Esophagus squamous epithelium (tissue), 5 donors: ENCODE data around the gene BAZ2A. TPM values are rescaled to one million over a fixed set of nuclear protein-coding genes. Genes with fewer than 3 reads are reported as not detected.
A peak's percentile ranks its signal among the peaks of the same experiment; 100 is the strongest.

Source experiments
- DNase-seq: peaks from one replicate; lab custom pipeline; 2025; lab: John Stamatoyannopoulos, UW
- H3K27ac ChIP-seq, 4 donors: fragments of 200-600 bp; sonication (generic); one replicate each; pipeline ENCODE4 v1.5.1; 2016 to 2019; ENCODE audit warnings: mild to moderate bottlenecking in 1 of 4
- H3K27me3 ChIP-seq, 4 donors: fragments of 200-600 bp; sonication (generic); 1 replicate in 3 of 4; 2 replicates in 1 of 4; pipeline versions ENCODE4 v1.5.1 to v1.6.0; 2017 to 2021; ENCODE audit warnings: antibody characterized with exemption in 1 of 4
- H3K36me3 ChIP-seq, 3 donors: fragments of 200-600 bp; sonication (generic); one replicate each; pipeline ENCODE4 v1.5.1; 2016 to 2019
- H3K4me1 ChIP-seq, 3 donors: fragments of 200-600 bp; sonication (generic); one replicate each; pipeline ENCODE4 v1.5.1; 2017 to 2019
- H3K4me3 ChIP-seq, 4 donors: fragments of 200-600 bp; sonication (generic); 1 replicate in 3 of 4; 2 replicates in 1 of 4; pipeline ENCODE4 v1.5.1; 2016 to 2019; ENCODE audit warnings: mild to moderate bottlenecking in 2 of 4, moderate library complexity in 1 of 4
- H3K9me3 ChIP-seq, 3 donors: fragments of 200-600 bp; sonication (generic); one replicate each; pipeline ENCODE4 v1.5.1; 2016 to 2019
- POLR2A ChIP-seq, 4 donors: fragments of 450-650 bp; IDR thresholded peaks; one replicate each; pipeline ENCODE4 v1.6.1; 2017; ENCODE audit warnings: antibody characterized with exemption in 4 of 4, mild to moderate bottlenecking in 4 of 4, moderate library complexity in 3 of 4
- WGBS, 2 donors: methylation state at CpG; one replicate each; pipeline ENCODE4 v1.1.5; 2018; 5-methylcytosine and 5-hydroxymethylcytosine counted together
- intact Hi-C: fragments of 100-400 bp; cut with DNase I; formaldehyde crosslinking; loops from one replicate; pipeline ENCODE4 v1.15.0; 2022
- total RNA-seq, 4 donors: library from RNA; depleted of rRNA; stranded (reverse); fragments of >200 nt; gene quantifications; one replicate each; pipeline ENCODE4 v1.1.0, GENCODE V29; 2016
- TF ChIP-seq, protein P1 (sequence below), 6 experiments: fragments of 450-650 bp in 4 of 6; fragments of 200-600 bp in 2 of 6; sonication (generic) in 2 of 6; IDR thresholded peaks; one replicate each; pipeline ENCODE4 v1.5.1; 2016 to 2019; ENCODE audit warnings: antibody characterized with exemption in 6 of 6, mild to moderate bottlenecking in 4 of 6, moderate library complexity in 4 of 6
- donor health status: DM: yes; HTN: yes; CAD: no.

Gene BAZ2A
- total RNA-seq, 4 donors from 2014 or later, result 36.7 to 65.3 (median 59.8) TPM

DNA sequence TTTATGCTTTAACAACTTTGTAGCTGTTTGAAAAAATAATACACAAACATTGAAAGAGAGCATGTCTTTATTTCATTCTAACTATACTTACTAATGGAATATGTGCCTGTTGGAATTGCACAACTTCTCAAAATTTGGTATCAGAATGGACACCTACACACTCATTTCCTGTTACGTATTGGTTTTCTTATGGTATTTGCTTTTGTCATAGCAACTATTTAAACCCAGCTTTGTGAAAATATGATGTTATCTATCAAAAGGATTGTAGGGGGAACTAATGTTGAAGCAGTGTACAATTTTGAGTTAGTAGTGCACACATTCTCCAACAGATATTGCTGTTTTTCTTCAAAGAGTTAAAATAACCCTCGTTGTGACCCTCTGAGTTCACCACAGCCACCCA, 55.9 kb downstream of the BAZ2A start:
- no peaks in the 10 kb centered on the region for H3K27me3 ChIP-seq
- 37 to 46% methylated on average over 2 of the region's 2 CpGs for WGBS, 2 donors
- H3K27ac ChIP-seq, result no peak overlapping the region
- no peaks in the 10 kb centered on the region for H3K9me3 ChIP-seq
- H3K4me1 ChIP-seq, result peaks cover 0 to 29% (median 13%) of the 10 kb centered on the region in 3 donors
- intact Hi-C loops, result loop anchor here (5.0 kb wide), 1 partner anchor 62 kb away; no protein-coding TSS in a partner anchor
- TF ChIP-seq POLR2A (IDR thresholded peaks at IDR 0.05), result no peak
- TF ChIP-seq, protein P1, sequence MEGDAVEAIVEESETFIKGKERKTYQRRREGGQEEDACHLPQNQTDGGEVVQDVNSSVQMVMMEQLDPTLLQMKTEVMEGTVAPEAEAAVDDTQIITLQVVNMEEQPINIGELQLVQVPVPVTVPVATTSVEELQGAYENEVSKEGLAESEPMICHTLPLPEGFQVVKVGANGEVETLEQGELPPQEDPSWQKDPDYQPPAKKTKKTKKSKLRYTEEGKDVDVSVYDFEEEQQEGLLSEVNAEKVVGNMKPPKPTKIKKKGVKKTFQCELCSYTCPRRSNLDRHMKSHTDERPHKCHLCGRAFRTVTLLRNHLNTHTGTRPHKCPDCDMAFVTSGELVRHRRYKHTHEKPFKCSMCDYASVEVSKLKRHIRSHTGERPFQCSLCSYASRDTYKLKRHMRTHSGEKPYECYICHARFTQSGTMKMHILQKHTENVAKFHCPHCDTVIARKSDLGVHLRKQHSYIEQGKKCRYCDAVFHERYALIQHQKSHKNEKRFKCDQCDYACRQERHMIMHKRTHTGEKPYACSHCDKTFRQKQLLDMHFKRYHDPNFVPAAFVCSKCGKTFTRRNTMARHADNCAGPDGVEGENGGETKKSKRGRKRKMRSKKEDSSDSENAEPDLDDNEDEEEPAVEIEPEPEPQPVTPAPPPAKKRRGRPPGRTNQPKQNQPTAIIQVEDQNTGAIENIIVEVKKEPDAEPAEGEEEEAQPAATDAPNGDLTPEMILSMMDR (IDR thresholded peaks at IDR 0.05), result no peak
- DNase-seq, result no peak
- peaks cover 0 to 28% (median 0%) of the 10 kb centered on the region in 3 donors for H3K36me3 ChIP-seq
- no peak overlapping the region for H3K4me3 ChIP-seq

DNA sequence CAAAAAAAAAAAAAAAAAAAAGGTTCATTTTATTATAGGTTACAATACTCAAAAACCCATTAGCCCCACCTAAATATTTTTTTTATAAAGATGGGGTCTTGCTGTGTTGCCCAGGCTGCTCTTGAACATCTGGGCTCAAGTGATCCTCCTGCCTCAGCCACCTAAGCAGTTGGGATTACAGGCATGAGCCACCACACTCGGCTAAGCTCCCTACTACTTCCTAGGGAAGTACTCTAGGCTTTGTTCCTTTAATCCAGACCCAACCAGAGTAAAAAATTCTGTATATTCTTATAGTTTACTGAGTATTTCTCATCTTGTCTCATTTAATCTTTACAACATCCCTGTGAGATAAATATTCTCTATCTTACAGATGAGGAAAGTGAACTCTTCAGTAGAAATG, 57.8 kb downstream of the BAZ2A start:
- 62 to 65% methylated on average over 1 of the region's 1 CpG for WGBS, 2 donors
- H3K9me3 ChIP-seq, result no peaks in the 10 kb centered on the region
- H3K27me3 ChIP-seq, result no peaks in the 10 kb centered on the region
- TF ChIP-seq, protein P1 (IDR thresholded peaks at IDR 0.05), result no peak
- no peak for TF ChIP-seq POLR2A (IDR thresholded peaks at IDR 0.05)
- H3K4me3 ChIP-seq, result no peak overlapping the region
- H3K36me3 ChIP-seq, result peaks cover 0 to 22% (median 0%) of the 10 kb centered on the region in 3 donors
- peaks cover 0 to 34% (median 13%) of the 10 kb centered on the region in 3 donors for H3K4me1 ChIP-seq
- H3K27ac ChIP-seq, result no peak overlapping the region
- intact Hi-C loops, result loop anchor here (5.0 kb wide), 1 partner anchor 60 kb away; no protein-coding TSS in a partner anchor
- DNase-seq, result no peak

DNA sequence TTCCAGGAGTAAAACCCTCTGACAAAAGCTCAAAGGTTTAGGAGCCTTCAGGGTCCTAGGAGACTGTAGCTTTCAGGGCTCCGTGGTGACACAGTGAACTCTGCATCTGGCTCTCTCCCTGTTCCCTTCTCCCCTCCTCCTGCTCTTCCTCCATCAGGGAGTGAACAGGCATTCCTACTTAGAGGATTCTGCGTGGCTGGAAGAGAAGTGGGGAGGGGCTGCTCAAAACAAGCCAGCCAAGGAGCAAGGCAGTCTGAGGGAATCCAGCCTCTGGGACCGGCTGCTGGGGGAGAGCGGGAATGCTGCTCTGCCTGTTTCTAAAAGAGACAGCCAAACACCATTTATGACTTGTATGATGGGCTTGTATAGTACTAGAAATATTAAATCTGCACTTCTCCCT, 59.0 kb downstream of the BAZ2A start:
- TF ChIP-seq, protein P1 (IDR thresholded peaks at IDR 0.05), result no peak
- TF ChIP-seq POLR2A (IDR thresholded peaks at IDR 0.05), result no peak
- peaks cover 0 to 20% (median 0%) of the 10 kb centered on the region in 3 donors for H3K36me3 ChIP-seq
- H3K27me3 ChIP-seq, result no peaks in the 10 kb centered on the region
- H3K27ac ChIP-seq, result peak overlapping the region; percentile 5 to 68 (median 30)
- H3K4me3 ChIP-seq, result no peak overlapping the region
- no peak for DNase-seq
- intact Hi-C loops, result loop anchor here (5.0 kb wide), 1 partner anchor 59 kb away; no protein-coding TSS in a partner anchor
- peaks cover 0 to 46% (median 20%) of the 10 kb centered on the region in 3 donors for H3K4me1 ChIP-seq
- 51 to 64% methylated on average over 3 to 4 of the region's 4 CpGs for WGBS, 2 donors
- no peaks in the 10 kb centered on the region for H3K9me3 ChIP-seq

DNA sequence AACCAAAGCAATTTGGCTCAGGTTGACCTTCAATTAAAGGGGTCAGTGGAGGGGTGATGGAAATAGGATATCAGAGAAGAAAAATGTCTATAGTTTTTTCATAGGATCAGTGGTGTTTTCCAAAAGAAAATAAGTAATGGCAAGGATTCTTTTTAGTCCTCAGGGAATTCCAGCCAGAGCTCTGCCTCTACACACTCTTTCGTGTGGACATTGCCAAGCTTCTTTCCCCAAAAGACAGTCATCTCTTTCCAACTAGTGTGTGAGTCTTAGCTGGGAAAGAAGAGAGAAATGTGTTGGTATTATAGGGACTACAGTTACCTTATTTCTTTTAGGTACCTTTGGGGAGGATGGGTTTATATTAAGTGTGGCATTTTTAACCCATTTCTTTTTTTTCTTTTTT, 62.0 kb downstream of the BAZ2A start:
- no peak overlapping the region for H3K4me3 ChIP-seq
- WGBS, 2 donors, result 79 to 87% methylated on average over 1 of the region's 1 CpG
- peaks cover 0 to 12% (median 0%) of the 10 kb centered on the region in 3 donors for H3K36me3 ChIP-seq
- H3K9me3 ChIP-seq, result no peaks in the 10 kb centered on the region
- intact Hi-C loops, result no loop called here
- no peak overlapping the region for H3K27ac ChIP-seq
- DNase-seq, result no peak
- no peak for TF ChIP-seq POLR2A (IDR thresholded peaks at IDR 0.05)
- TF ChIP-seq, protein P1 (IDR thresholded peaks at IDR 0.05), result no peak
- peaks cover 0 to 55% (median 28%) of the 10 kb centered on the region in 3 donors for H3K4me1 ChIP-seq
- no peaks in the 10 kb centered on the region for H3K27me3 ChIP-seq

DNA sequence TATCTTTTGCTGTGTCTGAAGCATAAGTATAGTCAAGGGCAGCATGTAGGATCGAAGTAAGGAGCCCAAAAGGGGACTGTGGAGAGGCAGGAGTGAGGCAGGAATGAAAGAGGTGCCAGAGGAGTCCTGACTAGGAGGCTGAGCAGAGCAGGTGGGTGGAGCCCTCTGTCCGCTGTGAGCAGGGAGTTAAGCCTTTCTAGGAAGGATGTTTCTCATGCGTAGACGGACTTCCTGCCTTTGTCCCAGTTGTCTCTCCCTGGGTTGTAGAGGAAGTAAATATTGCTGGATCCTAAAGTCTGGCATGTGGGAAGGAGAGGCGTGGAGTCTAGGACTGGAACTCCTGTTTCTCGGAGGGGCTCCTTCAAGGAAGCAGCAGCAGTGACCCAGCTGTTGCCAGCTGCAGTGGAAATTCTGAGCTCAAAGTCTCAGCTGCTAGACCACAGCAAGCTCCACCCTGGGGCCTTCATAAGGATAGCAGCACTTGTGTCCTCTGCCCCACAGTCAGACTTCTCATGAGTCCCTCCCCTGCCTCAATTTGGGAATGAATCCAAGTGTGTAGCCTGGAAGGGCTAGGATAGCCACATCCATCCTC, 64.5 kb downstream of the BAZ2A start:
- Histone ChIP-seq H3K27me3 (no peaks in the 10 kb centered on the region), H3K9me3 (no peaks in the 10 kb centered on the region), H3K27ac (peak overlapping the region; percentile 57 to 92 (median 76)), H3K4me3 (peak overlapping the region in 1 of 4 donors; percentile 42), H3K36me3 (peaks cover 0 to 17% (median 0%) of the 10 kb centered on the region in 3 donors), H3K4me1 (peaks cover 0 to 40% (median 23%) of the 10 kb centered on the region in 3 donors)
- DNase-seq, result no peak
- intact Hi-C loops, result no loop called here
- TF ChIP-seq, protein P1 (IDR thresholded peaks at IDR 0.05), result no peak
- peak in 1 of 4 donors; percentile 9 for TF ChIP-seq POLR2A (IDR thresholded peaks at IDR 0.05)
- 38% methylated on average over 6 of the region's 6 CpGs for WGBS, 2 donors
